Ishikawa (cell line): ENCODE measurements around the gene NMRAL1.

Experiments
- EGR1 ChIP-seq: IDR thresholded peaks from 2 replicates; pipeline ENCODE4 v1.6.1; 2012
- EP300 ChIP-seq: IDR thresholded peaks from 2 replicates; pipeline ENCODE4 v1.6.1; 2012; ENCODE audit warnings: borderline replicate concordance
- TAF1 ChIP-seq: IDR thresholded peaks from 2 replicates; pipeline ENCODE4 v1.6.1; 2012; ENCODE audit warnings: low read depth, mild to moderate bottlenecking

DNA sequence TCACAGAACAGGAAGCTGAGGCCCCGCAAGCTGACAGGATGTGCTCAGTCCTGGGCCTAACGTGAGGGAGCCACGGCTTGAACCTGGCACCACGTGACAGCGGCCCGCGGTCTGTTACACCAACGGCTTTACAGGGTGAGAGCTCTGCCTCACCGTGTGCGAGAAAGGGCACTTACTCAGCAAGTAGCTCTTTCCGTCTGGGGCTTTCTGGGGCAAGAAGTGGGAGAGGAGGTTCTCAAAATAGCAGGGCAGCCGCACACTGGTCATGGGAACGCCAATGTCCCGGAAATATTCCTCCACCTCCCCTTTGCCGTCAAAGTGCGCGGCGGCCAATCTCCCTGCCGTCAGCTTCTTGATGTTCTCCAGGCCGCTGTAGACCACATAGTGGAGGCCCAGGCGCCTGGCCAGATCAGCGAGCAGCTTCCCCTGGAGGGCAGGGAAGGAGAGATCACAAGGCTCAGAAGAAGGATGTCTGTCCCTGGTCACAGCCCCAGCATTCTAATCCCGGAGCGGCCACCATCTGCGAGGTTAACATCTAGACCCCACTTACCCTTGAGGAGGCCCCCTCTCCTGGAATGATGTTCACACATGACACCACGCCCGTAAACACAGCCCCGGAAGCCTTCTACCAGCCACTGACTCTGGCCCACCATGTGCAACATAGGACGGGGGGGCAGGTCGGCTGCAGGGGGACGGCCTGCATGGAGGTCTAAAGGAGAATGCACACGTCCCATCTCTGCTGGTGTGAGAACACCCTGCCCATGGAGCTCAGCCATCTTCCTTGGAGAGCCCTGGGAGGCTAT lies 8.2 kb downstream of the NMRAL1 start:
- no peak for TF ChIP-seq TAF1
- TF ChIP-seq EP300: no peak
- no peak for TF ChIP-seq EGR1
